Endothelial cell of umbilical vein (primary cell): ENCODE measurements around the gene MIS18BP1. TPM values are rescaled to one million over a fixed set of nuclear protein-coding genes. Genes with fewer than 3 reads are reported as not detected.

Experiments
- BruUV-seq: library from RNA; stranded (reverse); fragments of 400-500 nt; replicated peaks from 2 replicates; lab custom pipeline; 2021; lab: Mats Ljungman, UMichigan
- CTCF ChIA-PET: fragments of 300-600, 350-600 bp; sonication (Branson Sonifier 250); formaldehyde crosslinking; loops from one replicate; lab custom pipeline; 2021; ENCODE audit warnings: antibody characterized with exemption, inconsistent platforms; lab: Charles Lee
- POLR2A ChIA-PET: fragments of 300-600, 350-600 bp; sonication (Branson Sonifier 250); formaldehyde crosslinking; loops from one replicate; lab custom pipeline; 2021; ENCODE audit warnings: antibody characterized with exemption, inconsistent platforms; lab: Charles Lee
- DNase-seq: peaks from one replicate; pipeline ENCODE4 v3.0.0-alpha.2; 2011; ENCODE audit warnings: low read depth, low spot score
- FAIRE-seq: peaks from 2 replicates; lab custom pipeline; 2011; peaks lifted over from hg19 to GRCh38; lab: Jason Lieb, UNC
- H2AFZ ChIP-seq: 2 replicates; pipeline ENCODE4 v1.6.0; 2012; ENCODE audit warnings: low read depth, low read length, control low read depth, inconsistent platforms
- H3K27ac ChIP-seq: 2 replicates; pipeline ENCODE4 v1.5.1; 2011; ENCODE audit warnings: low read depth, mild to moderate bottlenecking, control low read depth, low read length, moderate library complexity; ENCODE audit not compliant: insufficient read depth
- H3K27me3 ChIP-seq, 2 experiments: 2 replicates each; pipeline versions ENCODE4 v1.6.0 to v1.6.1; 2011; ENCODE audit warnings: low read length in 2 of 2, mixed read lengths in 1 of 2; ENCODE audit not compliant: control insufficient read depth in 2 of 2, insufficient read depth in 2 of 2
- H3K36me3 ChIP-seq, 2 experiments: 2 replicates in 1 of 2; 3 replicates in 1 of 2; pipeline ENCODE4 v1.5.1; 2011; ENCODE audit warnings: low read length in 2 of 2, mild to moderate bottlenecking in 1 of 2, moderate library complexity in 1 of 2; ENCODE audit not compliant: control insufficient read depth in 2 of 2, insufficient read depth in 2 of 2; ENCODE audit errors: extremely low read depth in 1 of 2
- H3K4me1 ChIP-seq: 3 replicates; pipeline ENCODE4 v1.5.1; 2011; ENCODE audit warnings: mild to moderate bottlenecking, low read length; ENCODE audit not compliant: control insufficient read depth, insufficient read depth; ENCODE audit errors: extremely low read depth
- H3K4me2 ChIP-seq: 2 replicates; pipeline ENCODE4 v1.6.1; 2011; ENCODE audit warnings: low read length, control low read depth, mixed read lengths; ENCODE audit not compliant: insufficient read depth
- H3K4me3 ChIP-seq, 3 experiments: fragments of 200-600 bp in 1 of 3; sonication (generic), shearing (Covaris generic) in 1 of 3; replicated peaks in 1 of 3; 2 replicates each; pipeline ENCODE4 v1.5.1; 2011 to 2016; ENCODE audit warnings: control low read depth in 3 of 3, low read length in 3 of 3, mild to moderate bottlenecking in 2 of 3, inconsistent platforms in 1 of 3, low read depth in 1 of 3, moderate library complexity in 1 of 3; ENCODE audit not compliant: insufficient read depth in 1 of 3
- H3K79me2 ChIP-seq: 2 replicates; pipeline ENCODE4 v1.6.0; 2012; ENCODE audit warnings: low read length, inconsistent platforms; ENCODE audit not compliant: control insufficient read depth, insufficient read depth
- H3K9ac ChIP-seq: replicated peaks from 2 replicates; pipeline ENCODE3; 2011; ENCODE audit warnings: low read length, control low read depth; ENCODE audit not compliant: insufficient read depth; ENCODE audit errors: extremely low read depth
- H3K9me1 ChIP-seq: replicated peaks from 3 replicates; pipeline ENCODE4 v1.6.0; 2011; ENCODE audit warnings: mild to moderate bottlenecking, low read length; ENCODE audit not compliant: control insufficient read depth, insufficient read depth; ENCODE audit errors: extremely low read depth
- H3K9me3 ChIP-seq: replicated peaks from 2 replicates; pipeline ENCODE4 v1.5.1; 2012; ENCODE audit warnings: low read length, inconsistent platforms; ENCODE audit not compliant: control insufficient read depth, insufficient read depth
- H4K20me1 ChIP-seq: replicated peaks from 2 replicates; pipeline ENCODE3; 2011; ENCODE audit warnings: mild to moderate bottlenecking, low read length; ENCODE audit not compliant: control insufficient read depth, insufficient read depth; ENCODE audit errors: extremely low read depth
- EZH2 ChIP-seq: IDR thresholded peaks from 2 replicates; pipeline ENCODE4 v1.6.1; 2012; ENCODE audit warnings: borderline replicate concordance, low read depth, mild to moderate bottlenecking, moderate library complexity, low read length, inconsistent platforms; ENCODE audit not compliant: severe bottlenecking
- FOS ChIP-seq: IDR thresholded peaks from 2 replicates; pipeline ENCODE4 v1.6.1; 2011; ENCODE audit warnings: mild to moderate bottlenecking, low read length, moderate library complexity, borderline replicate concordance; ENCODE audit not compliant: insufficient read depth
- JUN ChIP-seq: IDR thresholded peaks from 2 replicates; pipeline ENCODE4 v1.6.1; 2011; ENCODE audit warnings: borderline replicate concordance, low read depth; ENCODE audit not compliant: insufficient read length, insufficient read depth
- MYC ChIP-seq: IDR thresholded peaks from one replicate; pipeline ENCODE4 v1.6.1; 2011; ENCODE audit warnings: mild to moderate bottlenecking, low read depth, low read length
- POLR2A ChIP-seq: IDR thresholded peaks from 2 replicates; pipeline ENCODE4 v1.6.1; 2012; ENCODE audit warnings: low read depth, mild to moderate bottlenecking, control low read depth, low read length
- POLR2AphosphoS5 ChIP-seq: IDR thresholded peaks from 2 replicates; pipeline ENCODE4 v1.6.1; 2012; ENCODE audit warnings: low read depth, mild to moderate bottlenecking, control low read depth, low read length, moderate library complexity; ENCODE audit not compliant: insufficient read depth
- dilution Hi-C: fragments of 300-500 bp; cut with MboI; formaldehyde crosslinking; loops from one replicate; pipeline ENCODE4 v1.15.0; 2019; ENCODE audit warnings: low sequenced_read_pairs; ENCODE audit not compliant: extremely low pct_ligation_motif_present
- intact Hi-C: fragments of 100-400 bp; cut with micrococcal nuclease; formaldehyde crosslinking; loops from one replicate; pipeline ENCODE4 v1.10.0; 2022
- polyA plus RNA-seq, 4 experiments: library from polyadenylated mRNA; depleted of rRNA in 3 of 4; stranded (reverse) in 3 of 4; unstranded in 1 of 4; fragments of >200 nt; gene quantifications; 2 replicates each; pipeline versions ENCODE4 v1.2.1 to v1.2.3, GENCODE V29; 2011 to 2012; ENCODE audit warnings: missing spikeins in 1 of 4
- total RNA-seq: library from RNA; stranded (reverse); gene quantifications from 2 replicates; pipeline ENCODE4 v1.2.3, GENCODE V29; 2021
- TF ChIP-seq, protein P1 (sequence below), 2 donors: IDR thresholded peaks; 1 replicate in 1 of 2; 2 replicates in 1 of 2; pipeline ENCODE4 v1.5.1; 2011; ENCODE audit warnings: low read length in 2 of 2, mild to moderate bottlenecking in 2 of 2, moderate library complexity in 2 of 2, control low read depth in 1 of 2, inconsistent platforms in 1 of 2, low read depth in 1 of 2; ENCODE audit not compliant: insufficient read depth in 1 of 2; ENCODE audit errors: extremely low read depth in 1 of 2

MIS18BP1 gene
- total and polyA plus RNA-seq, 2 donors (not counting 3 experiments of a cell fraction or from before 2014, with no cell fraction given): 8.9 to 43.3 TPM

DNA sequence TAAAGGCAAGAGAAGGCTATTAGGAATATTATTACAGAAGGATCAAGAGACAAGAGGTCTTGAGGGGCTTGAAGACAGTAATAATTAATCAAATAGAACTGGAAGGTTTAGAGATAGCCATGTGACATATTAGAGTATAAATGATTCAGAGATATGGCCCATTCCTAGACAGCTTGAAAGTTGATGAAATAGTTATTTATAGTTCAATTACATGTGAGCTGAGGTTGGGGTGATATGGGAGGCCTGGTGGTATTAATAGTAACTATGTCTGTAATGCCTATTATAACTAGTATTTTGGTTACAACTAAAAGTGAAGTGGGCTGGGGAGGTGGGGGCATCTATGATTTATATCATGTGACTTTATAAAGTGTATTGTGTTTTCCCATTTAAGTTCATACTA, 14.1 kb upstream of the MIS18BP1 start:
- dilution Hi-C loops: no loop called here
- Histone ChIP-seq H3K4me3 (no peak overlapping the region), H3K27ac (no peak overlapping the region), H3K9me3 (no peaks in the 10 kb centered on the region), H3K36me3 (no peaks in the 10 kb centered on the region), H2AFZ (no peak overlapping the region), H3K4me2 (no peak overlapping the region), H3K9ac (no peak overlapping the region), H4K20me1 (no peaks in the 10 kb centered on the region), H3K79me2 (no peaks in the 10 kb centered on the region), H3K27me3 (peaks cover 3 to 6% of the 10 kb centered on the region in 2 experiments), H3K9me1 (no peaks in the 10 kb centered on the region), H3K4me1 (no peaks in the 10 kb centered on the region)
- POLR2A ChIA-PET: no interaction called here
- FAIRE-seq (no peak), DNase-seq (no peak)
- BruUV-seq: no TSS peak
- TF ChIP-seq JUN (no peak), FOS (no peak), POLR2A (no peak)
- CTCF ChIA-PET: interaction anchor here (1.4 to 6.2 kb wide), 2 partner anchors 13 to 353 kb away, joined by 3 to 239 read pairs; no protein-coding TSS in a partner anchor
- intact Hi-C loops: no loop called here

DNA sequence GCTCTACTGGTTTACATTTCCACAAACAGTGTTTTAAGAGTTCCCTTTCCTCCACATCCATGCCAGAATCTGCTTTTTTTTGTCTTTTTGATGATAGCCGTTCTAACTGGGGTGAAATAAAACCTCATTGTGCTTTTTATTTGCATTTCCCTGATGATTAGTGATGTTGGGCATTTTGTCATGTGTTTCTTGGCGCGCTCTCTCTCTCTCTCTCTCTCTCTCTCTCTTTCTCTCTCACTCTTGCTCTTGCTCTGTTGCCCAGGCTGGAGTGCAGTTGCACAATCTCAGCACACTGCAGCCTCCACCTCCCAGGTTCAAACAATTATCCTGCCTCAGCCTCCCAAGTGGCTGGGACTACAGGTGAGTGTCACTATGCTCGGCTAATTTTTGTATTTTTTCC, 9.6 kb upstream of the MIS18BP1 start:
- FAIRE-seq (no peak), DNase-seq (no peak)
- Histone ChIP-seq H3K79me2 (no peaks in the 10 kb centered on the region), H3K4me3 (no peak overlapping the region), H3K27me3 (no peaks in the 10 kb centered on the region), H4K20me1 (no peaks in the 10 kb centered on the region), H3K9me1 (no peaks in the 10 kb centered on the region), H3K27ac (no peak overlapping the region), H3K4me1 (no peaks in the 10 kb centered on the region), H3K9ac (no peak overlapping the region), H3K36me3 (no peaks in the 10 kb centered on the region), H3K9me3 (no peaks in the 10 kb centered on the region), H3K4me2 (no peak overlapping the region), H2AFZ (no peak overlapping the region)
- no TSS peak for BruUV-seq
- TF ChIP-seq EZH2: no peak
- TF ChIP-seq FOS: no peak
- TF ChIP-seq, protein P1, sequence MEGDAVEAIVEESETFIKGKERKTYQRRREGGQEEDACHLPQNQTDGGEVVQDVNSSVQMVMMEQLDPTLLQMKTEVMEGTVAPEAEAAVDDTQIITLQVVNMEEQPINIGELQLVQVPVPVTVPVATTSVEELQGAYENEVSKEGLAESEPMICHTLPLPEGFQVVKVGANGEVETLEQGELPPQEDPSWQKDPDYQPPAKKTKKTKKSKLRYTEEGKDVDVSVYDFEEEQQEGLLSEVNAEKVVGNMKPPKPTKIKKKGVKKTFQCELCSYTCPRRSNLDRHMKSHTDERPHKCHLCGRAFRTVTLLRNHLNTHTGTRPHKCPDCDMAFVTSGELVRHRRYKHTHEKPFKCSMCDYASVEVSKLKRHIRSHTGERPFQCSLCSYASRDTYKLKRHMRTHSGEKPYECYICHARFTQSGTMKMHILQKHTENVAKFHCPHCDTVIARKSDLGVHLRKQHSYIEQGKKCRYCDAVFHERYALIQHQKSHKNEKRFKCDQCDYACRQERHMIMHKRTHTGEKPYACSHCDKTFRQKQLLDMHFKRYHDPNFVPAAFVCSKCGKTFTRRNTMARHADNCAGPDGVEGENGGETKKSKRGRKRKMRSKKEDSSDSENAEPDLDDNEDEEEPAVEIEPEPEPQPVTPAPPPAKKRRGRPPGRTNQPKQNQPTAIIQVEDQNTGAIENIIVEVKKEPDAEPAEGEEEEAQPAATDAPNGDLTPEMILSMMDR (IDR thresholded peaks at IDR 0.05; ENCODE audit: extremely low read depth in 1 of 2, insufficient read depth in 1 of 2, low read depth in 1 of 2, low read length in 2 of 2): no peak
- TF ChIP-seq JUN: no peak
- no peak for TF ChIP-seq POLR2A
- TF ChIP-seq MYC: no peak
- TF ChIP-seq POLR2AphosphoS5: no peak
- dilution Hi-C loops: no loop called here
- ChIA-PET POLR2A (no interaction called here), CTCF (interaction anchor here (0.9 to 1.8 kb wide), 3 partner anchors 9 to 349 kb away, joined by 3 to 4 read pairs (median 4); no protein-coding TSS in a partner anchor)
- intact Hi-C loops: no loop called here
